HG02623 (cell line): ENCODE measurements around the gene CHL1.

Experiments
- ATAC-seq: cut with Tn5 transposase; IDR thresholded peaks from one replicate; pipeline ENCODE4 v1.9.1; 2021; ENCODE audit warnings: moderate library complexity; ENCODE audit not compliant: unreplicated experiment

CHL1 gene

DNA sequence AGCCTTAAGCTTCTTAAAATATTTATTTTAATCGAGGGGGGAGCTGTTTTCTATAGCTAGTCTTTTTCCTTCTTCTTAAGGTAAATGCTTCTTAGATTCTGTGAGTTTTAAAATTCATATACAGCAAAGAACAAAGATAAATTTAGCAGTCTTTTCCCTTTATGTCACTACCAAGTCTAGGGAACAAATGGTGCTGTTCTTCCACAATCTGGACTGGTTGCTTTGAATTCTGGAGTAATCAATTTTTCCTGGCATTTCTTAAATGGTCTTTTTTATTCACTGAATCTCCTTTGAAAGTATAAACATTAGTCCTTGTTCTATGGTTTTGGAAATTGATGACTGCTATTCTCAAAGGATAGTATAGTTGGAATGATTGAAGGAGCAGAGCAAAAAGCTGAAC, 82.8 kb downstream of the CHL1 start:
- no peak for ATAC-seq

DNA sequence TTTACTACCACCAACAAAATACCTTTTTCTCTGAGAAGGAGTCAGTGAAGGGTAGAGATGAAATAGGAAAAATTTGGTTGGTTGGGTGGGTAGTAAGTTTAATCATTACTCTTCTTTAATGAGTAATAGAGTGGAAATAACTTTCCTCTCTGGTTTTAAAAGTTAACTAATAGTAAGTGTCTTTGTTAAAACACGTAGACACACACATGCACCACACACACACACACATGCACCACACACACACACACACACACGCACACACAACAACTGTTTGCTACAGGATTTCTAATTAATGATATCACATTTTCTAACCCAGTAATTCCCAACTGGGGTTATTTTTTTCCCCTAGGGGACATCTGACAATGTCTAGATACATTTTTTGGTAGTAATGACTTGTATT, 84.1 kb downstream of the CHL1 start:
- ATAC-seq = no peak

DNA sequence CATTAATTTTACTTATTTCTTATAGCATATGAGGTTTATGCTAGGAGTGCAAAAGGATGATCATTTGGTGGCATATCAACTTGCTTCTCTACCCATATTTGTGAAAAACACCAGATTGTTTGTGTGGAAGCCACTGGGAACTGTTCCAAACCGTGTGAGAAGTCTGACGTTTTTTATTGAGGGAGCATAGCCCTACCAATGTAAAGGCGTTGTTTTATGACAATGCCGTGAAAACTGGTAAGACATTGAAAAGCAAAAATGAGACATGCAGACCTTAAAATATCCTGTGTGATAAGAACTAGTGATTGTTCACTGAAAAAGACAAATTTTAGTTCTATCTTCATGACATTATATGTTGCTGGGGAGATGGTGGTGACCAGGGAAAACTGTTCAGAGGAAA, 87.8 kb downstream of the CHL1 start:
- no peak for ATAC-seq

DNA sequence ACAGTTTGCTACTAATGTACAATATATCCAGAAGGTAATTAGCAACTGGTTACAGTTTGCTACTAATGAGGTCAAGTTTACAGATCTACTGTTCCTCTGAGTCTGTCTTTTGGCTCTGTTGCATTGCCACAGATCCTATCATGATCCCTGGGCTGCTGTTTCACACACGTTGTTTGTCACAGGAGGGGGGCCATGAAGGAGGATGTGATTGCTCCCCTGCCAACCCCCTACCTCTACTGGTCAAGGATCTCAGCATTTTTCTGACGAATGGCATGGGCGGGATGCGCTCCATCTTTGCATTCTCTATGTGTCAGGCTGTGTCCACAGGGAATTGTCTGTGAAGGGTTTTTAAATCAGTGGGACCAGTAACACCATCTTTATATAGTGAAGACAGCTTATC, 91.9 kb downstream of the CHL1 start:
- no peak for ATAC-seq

DNA sequence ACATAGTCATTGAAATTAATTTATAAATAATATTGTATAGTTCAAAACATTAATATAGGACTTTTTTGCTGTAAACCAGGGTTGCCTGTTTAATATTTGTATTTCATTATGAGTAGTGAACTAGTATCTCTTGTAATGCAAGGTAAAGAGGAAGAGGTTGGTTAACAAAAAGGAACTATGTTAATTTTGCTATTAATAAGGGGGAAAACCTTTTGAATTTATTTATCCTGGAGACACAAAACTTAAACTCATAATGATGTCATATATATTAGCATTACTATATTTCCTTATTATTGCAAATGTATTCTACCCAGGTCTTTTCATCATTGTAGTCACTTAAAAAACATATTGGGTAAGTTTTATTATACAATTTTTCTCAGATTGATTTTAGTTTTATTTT, 94.5 kb downstream of the CHL1 start:
- ATAC-seq = no peak

DNA sequence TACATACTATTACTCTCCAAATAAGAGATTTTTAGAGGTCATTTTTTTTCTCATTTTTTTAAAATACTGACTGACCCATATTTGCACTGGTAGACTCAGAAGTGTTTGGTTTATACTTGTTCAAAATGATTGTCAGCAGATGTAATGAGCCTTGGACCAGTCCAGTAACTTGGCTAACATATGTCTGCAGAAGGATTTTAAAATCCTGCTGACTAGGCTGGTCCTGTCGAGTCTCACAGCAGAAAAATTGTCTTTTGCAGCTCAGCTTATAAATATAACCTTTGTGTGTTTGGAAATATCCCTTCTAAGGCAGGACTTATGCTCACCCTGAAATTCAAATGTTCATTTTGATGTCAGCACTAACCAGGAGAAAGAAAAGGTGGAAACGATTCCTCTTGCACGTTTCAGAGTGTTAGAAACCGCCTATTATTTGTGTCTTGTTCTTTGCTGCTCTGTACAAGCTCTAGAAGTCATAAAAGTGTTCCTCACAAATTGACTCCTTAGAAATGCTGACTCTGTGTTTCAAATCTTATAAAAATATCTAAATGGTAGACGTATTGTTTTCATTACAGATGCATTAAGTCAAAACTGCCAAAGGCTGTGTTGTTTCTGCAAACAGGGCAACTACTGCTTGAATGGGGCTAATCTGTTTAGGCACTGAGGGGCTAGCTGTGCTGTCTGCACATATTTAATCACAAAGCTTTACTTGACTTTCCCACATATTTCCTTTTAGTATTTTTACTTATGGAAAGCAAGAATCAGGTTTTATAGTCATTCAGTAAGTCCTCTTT, 95.3 kb downstream of the CHL1 start:
- no peak for ATAC-seq

DNA sequence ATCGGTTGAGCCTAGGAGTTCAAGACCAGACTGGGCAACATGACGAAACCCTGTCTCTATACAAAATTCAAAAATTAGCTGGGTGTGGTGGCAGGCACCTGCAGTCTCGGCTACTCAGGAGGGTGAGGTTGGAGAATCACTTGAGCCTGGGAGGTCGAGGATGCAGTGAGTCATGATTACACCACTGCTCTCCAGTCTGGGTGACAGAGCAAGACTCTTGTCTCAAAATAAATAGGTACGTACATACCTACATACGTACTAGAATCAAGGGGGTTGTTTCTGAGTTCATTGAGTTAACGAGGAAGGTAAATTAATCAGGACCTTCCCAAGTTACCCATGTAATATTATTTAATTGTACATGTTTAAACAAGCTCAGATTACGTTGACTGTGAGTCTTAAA, 97.5 kb downstream of the CHL1 start:
- no peak for ATAC-seq

DNA sequence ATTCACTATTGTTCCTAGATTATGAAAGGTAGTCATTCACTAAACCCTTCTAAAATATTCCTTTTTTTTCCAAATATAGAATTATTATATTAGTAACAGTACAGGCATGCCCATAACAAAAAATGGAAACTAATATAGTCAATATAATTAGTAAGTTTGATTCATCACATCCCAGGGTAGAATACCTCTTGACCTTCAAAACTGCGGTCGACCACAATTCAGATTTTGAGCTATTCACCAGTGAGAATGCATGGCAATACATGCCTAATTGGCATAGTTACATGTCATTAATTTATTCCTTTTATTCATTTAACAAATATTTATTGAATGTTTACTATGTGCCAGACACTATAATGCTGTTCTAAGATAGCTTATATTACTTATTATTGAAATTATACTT, 98.0 kb downstream of the CHL1 start:
- no peak for ATAC-seq

DNA sequence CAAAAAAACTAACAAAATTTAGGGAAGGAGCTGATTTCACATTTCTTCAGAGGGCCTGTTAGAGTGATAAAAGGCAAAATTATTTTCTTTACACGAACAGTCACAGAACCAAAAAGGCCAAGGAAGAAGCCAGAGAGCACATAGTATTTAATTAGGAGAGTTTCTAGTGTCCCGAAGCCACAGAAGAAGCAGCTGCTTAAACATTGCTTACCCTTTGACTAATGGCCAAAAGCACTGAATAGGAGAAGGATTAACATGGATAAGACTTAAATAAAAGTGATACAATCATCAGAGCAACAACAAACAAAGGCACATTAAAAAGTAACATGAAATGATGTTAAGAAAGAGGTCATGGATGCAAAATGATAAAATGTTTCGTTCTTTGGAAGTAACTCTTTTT, 98.6 kb downstream of the CHL1 start:
- ATAC-seq = no peak

DNA sequence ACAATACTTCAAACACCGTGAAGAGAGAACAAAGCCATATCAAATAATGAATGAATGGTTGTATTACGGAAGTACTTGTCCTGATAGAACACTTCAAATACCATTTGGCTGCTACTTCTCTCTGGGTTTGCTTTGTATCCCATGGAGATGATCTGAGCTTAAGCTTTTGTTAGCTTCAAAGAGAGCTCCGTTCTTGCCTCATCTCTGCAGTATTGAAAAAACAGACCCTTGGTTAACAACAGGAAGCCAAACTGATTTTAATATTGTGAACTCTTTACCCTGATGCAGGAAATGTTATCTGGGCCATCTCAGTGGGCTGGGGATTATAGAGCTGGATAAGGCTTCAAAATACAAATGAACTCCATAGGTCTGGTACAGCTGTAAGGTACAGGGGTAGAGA, 101.0 kb downstream of the CHL1 start:
- ATAC-seq = no peak

DNA sequence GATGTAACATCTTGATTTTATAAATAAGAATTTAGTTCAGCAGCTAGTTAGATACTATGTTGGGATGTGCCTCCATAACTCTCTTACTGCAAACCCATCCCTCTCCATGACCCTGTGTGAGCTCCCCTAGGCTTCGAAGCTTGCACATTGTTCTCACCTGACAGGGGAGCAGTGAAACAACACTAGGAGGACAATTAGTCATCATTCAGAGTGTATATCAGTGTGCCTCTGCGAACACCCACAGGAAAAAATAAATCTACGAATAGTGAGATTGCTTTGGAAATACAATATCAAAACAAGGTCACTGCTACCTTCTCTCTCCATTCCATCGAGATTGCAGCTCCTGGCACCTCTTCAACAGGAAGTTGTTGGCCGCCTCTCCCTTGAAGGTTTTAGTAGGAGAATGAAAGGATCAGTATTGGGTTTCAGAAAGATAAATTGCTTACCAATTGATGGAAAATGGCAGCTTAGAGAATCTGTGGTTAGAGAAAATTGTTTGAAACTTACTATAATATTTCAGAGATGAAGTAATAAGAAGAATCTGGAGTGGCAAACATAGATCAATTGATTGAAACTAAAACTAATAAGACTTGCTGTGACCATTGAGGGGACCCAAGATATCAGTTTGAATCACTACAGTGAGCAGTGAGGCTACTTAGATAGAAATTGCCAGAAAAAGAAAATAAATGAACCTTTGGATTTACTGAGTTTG, 103.2 kb downstream of the CHL1 start:
- peak; percentile 57 for ATAC-seq

DNA sequence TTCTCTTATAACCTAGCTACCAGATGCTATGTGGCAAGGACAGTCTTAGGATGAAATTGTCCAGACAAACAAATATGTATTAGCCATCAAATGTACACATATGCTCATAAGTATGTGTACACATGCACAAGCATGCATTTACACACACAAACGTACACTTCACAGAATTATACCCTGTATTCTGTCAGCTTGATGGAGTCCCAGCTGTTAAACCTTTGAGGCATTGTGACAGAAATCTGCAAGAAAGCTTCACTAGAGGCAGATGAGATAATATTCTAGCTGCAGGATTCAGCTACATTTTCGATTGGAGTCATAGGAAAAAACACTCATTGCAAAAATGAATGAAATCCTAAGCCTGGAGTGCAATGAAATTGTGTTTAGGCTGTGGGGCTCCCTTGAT, 110.6 kb downstream of the CHL1 start:
- no peak for ATAC-seq

DNA sequence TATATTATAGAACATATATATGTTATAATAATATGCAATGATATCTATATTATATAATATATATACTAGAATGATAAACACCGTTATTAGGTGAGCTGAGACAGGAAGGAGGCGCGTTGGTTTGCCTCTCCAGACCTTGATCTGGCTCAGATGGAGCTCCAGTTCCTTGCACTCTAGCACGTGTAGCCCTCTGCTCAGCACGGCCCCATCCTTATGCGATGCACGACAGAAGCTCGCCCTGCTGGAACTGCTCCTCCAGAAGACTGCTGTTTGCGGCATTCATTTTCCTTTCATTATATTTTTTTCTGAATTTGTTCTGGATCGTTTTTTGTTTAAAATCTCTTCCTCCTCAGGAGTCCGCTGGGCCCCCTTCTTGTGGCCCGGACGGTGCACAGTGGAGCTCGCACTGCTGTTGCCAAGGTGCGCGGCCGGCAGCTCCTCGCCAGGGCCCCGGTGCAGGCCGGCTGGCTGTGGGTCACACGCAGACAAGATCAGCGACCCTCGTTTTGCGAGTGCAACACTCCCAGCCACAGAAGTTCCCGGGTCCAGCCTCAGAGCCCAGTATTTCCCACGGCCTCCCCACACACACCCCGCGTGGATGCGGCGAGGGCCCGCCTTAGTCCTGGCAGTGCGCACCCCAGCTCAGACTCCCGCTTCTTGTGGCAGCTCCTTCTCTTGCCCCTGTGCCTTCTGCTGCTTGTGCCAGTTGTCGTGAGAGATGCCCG, 112.2 kb downstream of the CHL1 start:
- ATAC-seq = no peak

DNA sequence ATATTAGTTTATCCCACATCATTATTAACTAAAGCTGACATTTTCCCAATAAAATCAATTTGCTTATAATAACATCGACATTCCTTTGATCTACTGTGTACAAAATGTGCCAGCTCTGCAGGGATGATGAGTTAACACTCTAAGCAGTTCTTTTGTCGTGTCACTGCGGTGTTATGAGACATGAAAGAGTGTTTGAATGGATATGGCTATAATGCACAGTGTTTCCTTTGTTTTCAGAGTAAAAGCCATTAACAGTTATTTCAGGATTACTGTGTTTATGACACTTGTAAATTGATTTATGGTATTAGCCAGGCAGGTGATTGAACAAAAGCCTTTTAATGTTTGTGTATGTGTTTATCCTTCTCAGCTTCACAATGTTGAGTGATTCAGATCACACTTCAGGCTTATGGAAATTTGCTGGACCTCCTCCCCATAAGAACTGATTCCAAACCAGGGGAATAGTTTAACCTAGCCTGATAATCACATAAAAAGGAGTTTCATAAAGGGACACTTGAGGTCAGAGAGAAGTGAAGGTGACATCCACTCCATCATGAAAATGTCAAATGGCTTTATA, 115.7 kb downstream of the CHL1 start:
- ATAC-seq = no peak

DNA sequence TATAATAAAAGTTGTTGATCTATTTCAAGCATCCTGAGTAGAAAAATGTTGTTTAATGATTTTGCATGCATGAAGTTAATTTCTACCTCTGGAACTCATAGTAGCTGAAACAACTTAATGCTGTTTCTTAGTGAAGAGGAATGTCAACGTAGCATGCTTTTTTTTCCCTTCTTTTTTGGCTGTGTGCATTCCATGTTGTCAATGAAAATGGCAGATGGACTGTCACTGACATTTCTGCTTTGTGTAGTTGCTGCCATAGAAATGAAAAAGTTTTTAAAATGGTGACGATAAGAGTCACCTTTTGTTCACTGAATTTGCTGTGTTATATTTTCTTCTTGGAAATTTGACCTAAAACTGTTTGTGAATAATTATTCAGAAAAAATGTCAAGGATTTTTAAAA, 116.3 kb downstream of the CHL1 start:
- ATAC-seq = no peak

DNA sequence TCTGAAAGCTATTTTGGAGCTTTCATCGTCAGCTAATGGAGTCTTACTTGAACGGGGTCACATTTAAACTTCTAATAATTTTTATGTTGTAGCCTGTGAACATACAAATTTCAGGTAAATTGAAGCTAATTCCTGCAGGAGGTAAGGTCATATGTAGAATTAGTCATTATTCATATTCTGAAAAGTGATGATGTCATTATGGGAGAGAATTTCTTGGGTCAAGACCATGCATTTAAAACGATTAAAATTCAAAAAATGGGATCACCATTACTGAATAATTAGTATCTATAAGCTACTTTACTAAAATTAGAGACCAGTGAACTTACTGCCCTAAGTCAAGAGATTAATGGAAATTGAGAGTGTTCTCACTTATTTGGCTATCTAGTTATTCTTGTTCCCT, 120.4 kb downstream of the CHL1 start:
- no peak for ATAC-seq

DNA sequence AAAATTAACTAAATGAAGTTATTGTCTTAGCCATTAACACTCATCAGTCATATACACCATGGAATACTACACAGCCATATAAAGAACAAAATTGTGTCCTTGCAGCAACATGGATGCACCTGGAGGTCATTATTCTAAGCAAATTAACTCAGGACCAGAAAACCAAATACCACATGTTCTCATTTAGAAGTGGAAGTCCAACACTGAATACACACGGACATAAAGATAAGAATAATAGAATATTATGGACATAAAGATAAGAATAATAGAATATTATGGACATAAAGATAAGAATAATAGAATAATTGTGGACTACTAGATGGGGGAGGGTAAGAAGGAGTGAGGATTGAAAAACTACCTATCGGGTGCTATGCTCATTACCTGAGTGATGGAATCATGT, 122.3 kb downstream of the CHL1 start:
- no peak for ATAC-seq

DNA sequence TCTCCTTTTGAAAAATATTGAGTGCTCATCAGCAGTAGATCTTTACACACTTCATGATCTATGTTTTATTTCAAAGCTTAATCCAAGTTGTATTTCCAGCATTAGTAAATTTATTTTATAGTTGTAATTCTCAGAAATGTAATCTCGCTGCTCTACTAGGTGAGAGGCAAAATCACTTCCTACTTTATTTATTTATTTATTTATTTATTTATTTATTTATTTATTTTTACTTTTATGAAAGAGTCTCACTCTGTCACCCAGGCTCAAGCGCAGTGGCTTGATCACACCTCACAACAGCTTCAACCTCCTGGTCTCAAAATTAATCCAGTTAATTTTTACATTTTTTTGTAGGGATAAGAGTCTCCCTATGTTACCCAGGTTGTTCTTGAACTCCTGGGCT, 127.9 kb downstream of the CHL1 start:
- no peak for ATAC-seq

DNA sequence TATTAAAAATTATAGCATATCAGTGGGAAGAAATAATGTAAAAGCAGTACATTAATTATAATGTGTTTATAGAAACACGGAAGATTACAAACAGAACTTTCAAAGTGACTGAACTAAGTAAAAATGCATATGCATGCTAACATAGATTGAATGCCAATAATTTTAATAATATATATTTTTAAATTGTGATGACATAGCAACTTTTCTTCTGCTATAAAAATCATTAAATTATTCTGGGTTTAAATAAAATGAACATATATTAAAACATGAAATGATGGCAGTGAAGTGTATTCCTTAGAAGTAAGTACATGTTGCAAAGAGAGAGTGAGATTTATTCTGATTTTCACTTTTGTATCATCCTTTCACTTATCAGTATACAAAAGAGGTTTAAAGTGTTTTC, 128.9 kb downstream of the CHL1 start:
- no peak for ATAC-seq

DNA sequence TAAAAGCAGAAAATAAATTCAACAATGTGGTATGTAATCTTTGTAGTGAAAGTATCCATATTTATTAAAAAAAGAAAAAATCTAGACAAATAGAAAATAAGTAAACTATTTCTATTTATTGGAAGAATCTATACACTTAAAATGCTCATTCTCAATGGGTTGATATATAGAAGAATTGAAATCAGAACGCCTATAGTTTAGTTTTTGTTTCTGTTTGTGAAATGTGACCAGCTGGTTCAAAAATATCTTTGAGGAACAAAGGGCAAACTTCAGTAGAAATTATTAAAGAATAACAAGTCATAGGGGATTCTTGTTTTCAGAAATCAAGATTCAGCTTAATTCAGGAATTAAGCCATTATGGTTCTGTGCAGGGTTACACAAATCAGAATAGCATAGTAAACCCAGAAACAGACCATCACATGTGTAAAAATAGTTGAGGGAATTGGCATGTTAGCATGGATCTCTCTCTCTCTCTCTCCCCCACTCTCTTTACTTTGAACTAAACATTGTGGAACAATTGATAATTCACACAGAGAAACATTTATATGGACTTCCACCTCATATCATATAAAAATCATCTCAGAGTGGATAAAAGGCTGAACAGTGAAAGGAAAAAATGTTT, 134.0 kb downstream of the CHL1 start:
- no peak for ATAC-seq

DNA sequence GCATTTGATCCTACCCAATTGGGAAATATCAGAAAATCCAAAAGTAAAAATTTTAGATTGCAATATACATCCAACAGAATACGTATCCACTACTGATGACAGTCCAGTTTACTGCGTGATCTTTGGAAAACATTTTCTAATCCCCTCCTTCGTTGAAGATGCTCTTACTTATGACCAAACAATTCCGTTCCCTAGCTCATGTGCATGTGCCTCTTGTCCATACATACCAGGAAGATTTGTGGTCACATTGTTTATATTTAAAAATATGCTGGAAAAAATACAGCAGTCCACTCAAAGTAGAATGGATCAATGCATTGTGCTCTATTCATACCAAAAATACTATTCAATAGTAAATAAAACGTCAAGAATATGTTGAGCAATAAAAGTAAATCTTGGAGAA, 135.3 kb downstream of the CHL1 start:
- no peak for ATAC-seq
